Right cardiac atrium (tissue), 5 donors: ENCODE results near the gene PLIN4. TPM values are rescaled to one million over a fixed set of nuclear protein-coding genes. Genes with fewer than 3 reads are reported as not detected.

ENCODE experiments used
- ATAC-seq, 2 donors: fragments of 200-7000 bp; cut with Tn5 transposase; one replicate each; pipeline versions ENCODE4 v1.8.0 to v1.9.1; 2020; ENCODE audit warnings: moderate library complexity in 2 of 2, mild to moderate bottlenecking in 1 of 2
- DNase-seq, 3 donors: peaks; one replicate each; pipeline ENCODE4 v3.0.0-alpha.2; 2020
- H3K27ac ChIP-seq: one replicate; pipeline ENCODE4 v1.5.1; 2013; ENCODE audit warnings: mild to moderate bottlenecking, low read length, control low read depth, moderate library complexity
- H3K27me3 ChIP-seq: one replicate; pipeline ENCODE4 v1.6.1; 2013; ENCODE audit not compliant: control insufficient read depth, insufficient read depth
- H3K4me1 ChIP-seq: one replicate; pipeline ENCODE4 v1.6.1; 2013; ENCODE audit warnings: low read length; ENCODE audit not compliant: control insufficient read depth, insufficient read depth
- H3K4me3 ChIP-seq: one replicate; pipeline ENCODE4 v1.5.1; 2013; ENCODE audit warnings: low read length, control low read depth
- H3K9me3 ChIP-seq: one replicate; pipeline ENCODE4 v1.6.1; 2013; ENCODE audit warnings: low read length; ENCODE audit not compliant: control insufficient read depth
- WGBS: extraction: QIAGEN DNeasy Blood & Tissue Kit; methylation state at CpG from one replicate; pipeline ENCODE4 v1.1.7; 2013; 5-methylcytosine and 5-hydroxymethylcytosine counted together
- intact Hi-C, 4 donors: fragments of 100-400 bp; cut with DNase I; formaldehyde crosslinking; loops; one replicate each; pipeline versions ENCODE4 v1.11.0 to v1.14.0; 2022 to 2023
- polyA plus RNA-seq: library from polyadenylated mRNA; stranded (reverse); fragments of 200-250 nt; gene quantifications from one replicate; pipeline ENCODE4 v1.2.3, GENCODE V29; 2013
- total RNA-seq, 4 donors: library from RNA; stranded (reverse); fragmentation: NEBNext Ultra II Directional; extraction: Animal tissue kit (Norgen Biotek cat#: 25700); gene quantifications; one replicate each; pipeline ENCODE4 v1.2.1, GENCODE V29; 2021
- donor health status: healthy with polysubstance abuse.
- donor health status: DM: no; HTN: yes; CAD: no.
- donor health status: DM: no; HTN: no; CAD: no.
- donor health status: DM: no; HTN: yes; CAD: no; lungs with severe emphysema.
- donor health status: DM: yes; HTN: yes; CAD: no.

The PLIN4 gene
- total and polyA plus RNA-seq, 5 donors: 102 to 201 (median 115) TPM

GRCh38 chr19:4456843-4457653, 61.2 kb downstream of the PLIN4 start:
- DNase-seq (peak; percentile 59 to 83 (median 75)), ATAC-seq (peak; percentile 19 to 59)
- WGBS: 3% methylated on average over 45 of the region's 53 CpGs
- intact Hi-C loops: loop anchor here in 1 of 4 donors (10.0 kb wide), 1 partner anchor 52 kb away; the partner anchor contains the start of genes CHAF1A and SH3GL1
- peak overlapping the region; percentile 82 for H3K27ac ChIP-seq
- no peaks in the 10 kb centered on the region for H3K27me3 ChIP-seq
- H3K9me3 ChIP-seq: no peaks in the 10 kb centered on the region
- H3K4me3 ChIP-seq: peak overlapping the region; percentile 95
- H3K4me1 ChIP-seq: peaks cover 16% of the 10 kb centered on the region

- Histone ChIP-seq H3K4me3 (peak overlapping the region; percentile 95), H3K27me3 (no peaks in the 10 kb centered on the region), H3K4me1 (peaks cover 16% of the 10 kb centered on the region), H3K27ac (peak overlapping the region; percentile 82), H3K9me3 (no peaks in the 10 kb centered on the region)
- ATAC-seq: peak; percentile 5 to 27
- 3% methylated on average over 9 of the region's 9 CpGs for WGBS
- peak; percentile 52 to 74 (median 72) for DNase-seq
- intact Hi-C loops: loop anchor here in 1 of 4 donors (10.0 kb wide), 1 partner anchor 52 kb away; the partner anchor contains the start of genes CHAF1A and SH3GL1
Observed at GRCh38 chr19:4456476-4456842, 61.8 kb downstream of the PLIN4 start.

- Histone ChIP-seq H3K4me3 (peak overlapping the region; percentile 95), H3K4me1 (peaks cover 16% of the 10 kb centered on the region), H3K27ac (peak overlapping the region; percentile 82), H3K9me3 (no peaks in the 10 kb centered on the region), H3K27me3 (no peaks in the 10 kb centered on the region)
- peak; percentile 54 to 86 (median 85) for DNase-seq
- WGBS: 31% methylated on average over 15 of the region's 15 CpGs
- intact Hi-C loops: loop anchor here in 1 of 4 donors (10.0 kb wide), 1 partner anchor 51 kb away; the partner anchor contains the start of genes CHAF1A and SH3GL1
- peak; percentile 5 to 48 for ATAC-seq
Observed at GRCh38 chr19:4455719-4456475, 62.4 kb downstream of the PLIN4 start.

- H3K4me1 ChIP-seq: peaks cover 16% of the 10 kb centered on the region
- H3K9me3 ChIP-seq: no peaks in the 10 kb centered on the region
- H3K4me3 ChIP-seq: no peak overlapping the region
- DNase-seq (peak; percentile 36 to 65 (median 60)), ATAC-seq (peak; percentile 3 to 8)
- 54% methylated on average over 29 of the region's 29 CpGs for WGBS
- intact Hi-C loops: loop anchor here in 1 of 4 donors (10.0 kb wide), 1 partner anchor 50 kb away; the partner anchor contains the start of genes CHAF1A and SH3GL1
- H3K27ac ChIP-seq: peak overlapping the region; percentile 40
- no peaks in the 10 kb centered on the region for H3K27me3 ChIP-seq
Observed at GRCh38 chr19:4454747-4455718, 63.3 kb downstream of the PLIN4 start.

- Histone ChIP-seq H3K27ac (no peak overlapping the region), H3K4me1 (peaks cover 16% of the 10 kb centered on the region), H3K4me3 (no peak overlapping the region), H3K9me3 (no peaks in the 10 kb centered on the region), H3K27me3 (no peaks in the 10 kb centered on the region)
- 69% methylated on average over 34 of the region's 34 CpGs for WGBS
- intact Hi-C loops: loop anchor here in 1 of 4 donors (10.0 kb wide), 1 partner anchor 49 kb away; the partner anchor contains the start of genes CHAF1A and SH3GL1
- DNase-seq (peak in 2 of 3 donors; percentile 48 to 55), ATAC-seq (no peak)
Observed at GRCh38 chr19:4453232-4454179, 64.8 kb downstream of the PLIN4 start.

GRCh38 chr19:4452230-4452990, 65.9 kb downstream of the PLIN4 start:
- H3K4me3 ChIP-seq: no peak overlapping the region
- DNase-seq (peak in 2 of 3 donors; percentile 53 to 55), ATAC-seq (no peak)
- 90% methylated on average over 24 of the region's 24 CpGs for WGBS
- intact Hi-C loops: loop anchor here in 1 of 4 donors (10.0 kb wide), 1 partner anchor 48 kb away; the partner anchor contains the start of genes CHAF1A and SH3GL1
- no peaks in the 10 kb centered on the region for H3K9me3 ChIP-seq
- H3K27me3 ChIP-seq: no peaks in the 10 kb centered on the region
- peaks cover 16% of the 10 kb centered on the region for H3K4me1 ChIP-seq
- no peak overlapping the region for H3K27ac ChIP-seq

Other genes with a start within 250 kb of the PLIN4 start
- gene SHD, start 239.2 kb downstream of the PLIN4 start, total RNA-seq: 10 to 100 TPM; 30.5 to 75.1 (median 54.7) TPM
- gene SHD, start 239.2 kb downstream of the PLIN4 start, polyA plus RNA-seq: 23.9 TPM
- not detected for gene TMIGD2, start 216.1 kb downstream of the PLIN4 start, total RNA-seq
- 0.25 TPM for gene TMIGD2, start 216.1 kb downstream of the PLIN4 start, polyA plus RNA-seq
- not detected for gene FSD1, start 213.9 kb downstream of the PLIN4 start, total RNA-seq
- gene FSD1, start 213.9 kb downstream of the PLIN4 start, polyA plus RNA-seq: not detected
- gene STAP2, start 179.7 kb downstream of the PLIN4 start, total RNA-seq: 10 to 100 TPM in 3 of 4 donors, 1 to 10 TPM in 1; 6.7 to 13.9 (median 11.3) TPM
- 7.8 TPM for gene STAP2, start 179.7 kb downstream of the PLIN4 start, polyA plus RNA-seq
- 10 to 100 TPM; 22.8 to 25.8 (median 25.2) TPM for gene MPND, start 174.9 kb downstream of the PLIN4 start, total RNA-seq
- gene MPND, start 174.9 kb downstream of the PLIN4 start, polyA plus RNA-seq: 24.9 TPM
- gene SH3GL1, start 117.9 kb downstream of the PLIN4 start, total RNA-seq: 10 to 100 TPM; 26.3 to 40.3 (median 31.8) TPM
- 27.7 TPM for gene SH3GL1, start 117.9 kb downstream of the PLIN4 start, polyA plus RNA-seq
- gene CHAF1A, start 115.8 kb downstream of the PLIN4 start, total RNA-seq: 1 to 10 TPM; 5.4 to 7.7 (median 6.2) TPM
- 4.3 TPM for gene CHAF1A, start 115.8 kb downstream of the PLIN4 start, polyA plus RNA-seq
- gene UBXN6, start 60.7 kb downstream of the PLIN4 start, total RNA-seq: 100 to 1,000 TPM in 3 of 4 donors, 10 to 100 TPM in 1; 99.8 to 124 (median 112) TPM
- gene UBXN6, start 60.7 kb downstream of the PLIN4 start, polyA plus RNA-seq: 135 TPM
- gene HDGFL2, start 46.2 kb downstream of the PLIN4 start, total RNA-seq: 10 to 100 TPM; 20.6 to 30.5 (median 28.6) TPM
- 31.4 TPM for gene HDGFL2, start 46.2 kb downstream of the PLIN4 start, polyA plus RNA-seq
- 10 to 100 TPM; 25.5 to 60.3 (median 28.2) TPM for gene PLIN5, start 16.7 kb upstream of the PLIN4 start, total RNA-seq
- 33.9 TPM for gene PLIN5, start 16.7 kb upstream of the PLIN4 start, polyA plus RNA-seq
- 1 to 10 TPM in 1 of 4 donors, under 1 TPM in 3; 0.20 to 1.1 (median 0.31) TPM for gene LRG1, start 21.6 kb upstream of the PLIN4 start, total RNA-seq
- gene LRG1, start 21.6 kb upstream of the PLIN4 start, polyA plus RNA-seq: 0.41 TPM
- gene SEMA6B, start 41.2 kb upstream of the PLIN4 start, total RNA-seq: 10 to 100 TPM in 1 of 4 donors, 1 to 10 TPM in 3; 4.2 to 10.4 (median 7.9) TPM
- 11.5 TPM for gene SEMA6B, start 41.2 kb upstream of the PLIN4 start, polyA plus RNA-seq
- 1 to 10 TPM; 2.8 to 5.6 (median 4.6) TPM for gene TNFAIP8L1, start 121.0 kb upstream of the PLIN4 start, total RNA-seq
- gene TNFAIP8L1, start 121.0 kb upstream of the PLIN4 start, polyA plus RNA-seq: 6.0 TPM
- gene MYDGF, start 151.9 kb upstream of the PLIN4 start, total RNA-seq: 10 to 100 TPM; 21.7 to 47.0 (median 31.5) TPM
- 48.2 TPM for gene MYDGF, start 151.9 kb upstream of the PLIN4 start, polyA plus RNA-seq
- gene DPP9, start 205.4 kb upstream of the PLIN4 start, total RNA-seq: 10 to 100 TPM; 35.1 to 43.9 (median 36.9) TPM
- 27.0 TPM for gene DPP9, start 205.4 kb upstream of the PLIN4 start, polyA plus RNA-seq